Measurements from ENCODE around the gene RAB3GAP1.
"Not testable (repeated sequence)": the region's sequence is repeated elsewhere in the genome, so short reads cannot be mapped to it uniquely, and the experiment has no call there.

The RAB3GAP1 gene

GRCh38 chr2:135119582-135119981, 67.5 kb downstream of the RAB3GAP1 start:
- DNase-seq, result no peak

GRCh38 chr2:135121016-135121657, 69.0 kb downstream of the RAB3GAP1 start:
- DNase-seq, result no peak

- DNase-seq, result not testable (repeated sequence)
Observed at GRCh38 chr2:135121658-135122039, 69.6 kb downstream of the RAB3GAP1 start.

GRCh38 chr2:135124924-135125886, 73.1 kb downstream of the RAB3GAP1 start:
- no peak for DNase-seq

GRCh38 chr2:135125940-135126339, 73.8 kb downstream of the RAB3GAP1 start:
- no peak for DNase-seq

- no peak for DNase-seq
Observed at GRCh38 chr2:135130751-135131150, 78.7 kb downstream of the RAB3GAP1 start.

GRCh38 chr2:135132314-135132713, 80.2 kb downstream of the RAB3GAP1 start:
- no peak for DNase-seq

- no peak for DNase-seq
Observed at GRCh38 chr2:135140606-135141005, 88.5 kb downstream of the RAB3GAP1 start.

GRCh38 chr2:135142323-135142722, 90.2 kb downstream of the RAB3GAP1 start:
- DNase-seq, result no peak

- no peak for DNase-seq
Observed at GRCh38 chr2:135144343-135144742, 92.3 kb downstream of the RAB3GAP1 start.

GRCh38 chr2:135149251-135149650, 97.2 kb downstream of the RAB3GAP1 start:
- no peak for DNase-seq

- DNase-seq, result no peak
Observed at GRCh38 chr2:135150725-135151124, 98.6 kb downstream of the RAB3GAP1 start.

GRCh38 chr2:135151615-135152014, 99.5 kb downstream of the RAB3GAP1 start:
- no peak for DNase-seq

GRCh38 chr2:135152361-135152760, 100.3 kb downstream of the RAB3GAP1 start:
- no peak for DNase-seq

GRCh38 chr2:135154962-135155361, 102.9 kb downstream of the RAB3GAP1 start:
- DNase-seq, result no peak

GRCh38 chr2:135157856-135158255, 105.8 kb downstream of the RAB3GAP1 start:
- no peak for DNase-seq

GRCh38 chr2:135159191-135159590, 107.1 kb downstream of the RAB3GAP1 start:
- DNase-seq, result no peak

GRCh38 chr2:135162377-135162776, 110.3 kb downstream of the RAB3GAP1 start:
- no peak for DNase-seq

GRCh38 chr2:135162786-135163185, 110.7 kb downstream of the RAB3GAP1 start:
- no peak for DNase-seq

- no peak for DNase-seq
Observed at GRCh38 chr2:135163306-135163705, 111.2 kb downstream of the RAB3GAP1 start.

- DNase-seq, result no peak
Observed at GRCh38 chr2:135163901-135164300, 111.8 kb downstream of the RAB3GAP1 start.

GRCh38 chr2:135164431-135164830, 112.3 kb downstream of the RAB3GAP1 start:
- DNase-seq, result no peak

GRCh38 chr2:135167273-135167672, 115.2 kb downstream of the RAB3GAP1 start:
- no peak for DNase-seq

GRCh38 chr2:135168204-135168856, 116.2 kb downstream of the RAB3GAP1 start:
- no peak for DNase-seq
